ENCODE results near the gene CTDNEP1.
A peak's percentile ranks its signal among the peaks of the same experiment; 100 is the strongest.
"Not testable (repeated sequence)": the region's sequence is repeated elsewhere in the genome, so short reads cannot be mapped to it uniquely, and the experiment has no call there.

CTDNEP1 gene

DNA sequence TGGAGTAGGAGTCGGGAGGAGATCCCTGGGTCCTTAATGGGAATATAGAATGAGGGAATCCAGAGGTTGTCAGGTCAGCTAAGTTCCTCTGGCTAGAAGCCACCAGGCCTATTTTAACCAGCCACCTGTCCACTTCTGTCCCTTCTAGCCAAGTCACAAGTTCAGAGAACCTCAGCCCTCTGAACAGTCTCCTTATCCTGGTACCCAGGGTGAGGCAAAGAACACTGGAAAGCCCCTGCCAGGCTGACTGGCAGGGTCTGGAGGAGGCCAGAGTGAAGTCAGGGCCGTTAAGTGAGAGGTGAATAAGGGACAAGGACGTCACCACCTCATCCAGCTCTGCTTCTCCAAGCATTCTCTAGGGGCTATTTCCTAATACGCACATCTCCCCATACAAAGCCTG is 2.7 kb downstream of the CTDNEP1 start:
- DNase-seq (ENCODE audit: low read depth in 2 of 2) = no peak

DNA sequence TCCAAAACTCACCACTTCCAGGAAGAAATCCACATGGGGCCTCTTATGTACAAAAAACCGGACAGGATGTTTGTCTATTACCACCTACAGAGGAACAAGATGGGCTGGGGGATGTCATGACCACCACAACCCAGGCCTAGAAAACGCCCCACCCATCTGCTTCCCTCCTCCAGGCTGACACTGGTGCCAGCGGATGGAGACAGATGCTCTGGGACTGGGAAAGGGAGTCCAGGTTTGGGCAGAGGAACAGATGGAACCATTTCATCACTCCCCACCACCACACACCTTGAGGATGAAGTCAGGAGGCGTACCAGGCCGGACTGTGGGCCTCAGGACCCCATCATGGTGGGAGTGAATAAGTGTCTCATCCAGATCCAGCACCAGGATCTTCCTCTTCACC is 4.8 kb downstream of the CTDNEP1 start:
- DNase-seq (ENCODE audit: low read depth in 2 of 2) = no peak

DNA sequence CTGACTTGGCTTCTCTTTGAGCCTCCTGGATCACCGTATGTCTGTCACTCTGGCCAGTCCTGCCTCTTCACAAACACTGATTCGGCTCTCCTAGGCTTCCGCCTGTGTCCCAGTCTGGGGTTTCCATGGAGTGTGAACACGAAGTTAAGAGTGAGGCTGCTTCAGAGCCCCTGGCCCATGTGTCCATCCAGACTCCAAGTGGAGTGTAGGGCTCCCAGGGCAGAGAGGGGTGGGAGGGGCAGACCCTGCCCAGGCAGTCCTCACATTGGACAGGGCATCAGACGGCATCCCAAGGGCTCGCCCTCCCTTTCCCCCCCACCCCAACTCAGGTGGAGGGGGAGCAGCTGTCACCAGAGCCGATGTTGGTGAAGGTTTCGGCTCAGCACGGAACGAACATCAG is 7.7 kb downstream of the CTDNEP1 start:
- DNase-seq (ENCODE audit: low read depth in 2 of 2) = not testable (repeated sequence)

DNA sequence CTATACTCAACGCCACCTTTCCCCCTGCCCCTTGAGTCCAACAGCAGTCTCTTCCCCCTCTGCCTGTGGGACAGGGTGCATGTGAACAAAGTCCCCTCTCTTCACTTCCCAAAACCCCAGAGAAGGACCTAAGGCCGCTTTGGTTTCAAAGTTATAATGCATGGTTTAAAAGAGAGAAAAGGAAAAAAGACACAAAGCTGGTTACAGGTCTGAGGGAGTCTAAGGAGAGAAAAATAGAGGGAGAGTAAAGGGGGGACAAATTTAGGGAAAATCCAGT is 8.1 kb downstream of the CTDNEP1 start:
- DNase-seq (ENCODE audit: low read depth in 2 of 2) = no peak

DNA sequence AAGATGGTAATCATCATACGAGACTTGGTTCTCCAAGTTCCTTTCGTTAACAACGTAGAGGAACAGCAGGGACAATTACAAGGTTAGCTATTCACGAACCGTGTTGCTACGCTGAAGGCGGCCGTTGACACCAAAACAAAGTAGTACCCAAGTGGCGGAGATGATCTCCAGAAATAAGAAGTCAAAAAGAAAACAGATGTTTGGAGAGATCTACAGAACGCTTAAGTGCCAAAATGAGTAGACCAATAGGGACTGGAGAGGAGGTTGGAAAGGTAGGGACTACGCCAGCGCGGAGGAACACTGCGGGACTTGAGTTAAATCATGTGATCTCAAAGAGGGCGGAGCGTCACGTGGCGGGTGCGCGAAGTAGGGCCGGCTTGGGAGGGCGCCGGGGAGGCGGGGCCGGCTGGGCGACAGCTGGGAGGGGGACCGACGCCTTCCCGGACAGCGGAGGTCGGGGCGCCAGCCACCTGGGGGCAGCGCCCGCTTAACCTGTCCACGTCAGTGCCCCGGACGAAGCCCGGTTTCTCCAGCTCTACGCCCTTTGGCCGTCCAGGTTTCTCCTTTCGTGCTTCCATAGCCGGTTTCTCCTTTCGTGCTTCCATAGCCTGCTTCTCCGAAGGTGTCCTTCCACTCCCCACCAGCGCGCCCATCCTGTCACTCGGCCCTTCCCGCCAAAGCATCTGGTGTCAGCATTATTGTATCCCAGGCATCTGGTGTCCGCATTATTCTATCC is 8.6 kb downstream of the CTDNEP1 start:
- DNase-seq (ENCODE audit: low read depth in 2 of 2) = peak; percentile 87

DNA sequence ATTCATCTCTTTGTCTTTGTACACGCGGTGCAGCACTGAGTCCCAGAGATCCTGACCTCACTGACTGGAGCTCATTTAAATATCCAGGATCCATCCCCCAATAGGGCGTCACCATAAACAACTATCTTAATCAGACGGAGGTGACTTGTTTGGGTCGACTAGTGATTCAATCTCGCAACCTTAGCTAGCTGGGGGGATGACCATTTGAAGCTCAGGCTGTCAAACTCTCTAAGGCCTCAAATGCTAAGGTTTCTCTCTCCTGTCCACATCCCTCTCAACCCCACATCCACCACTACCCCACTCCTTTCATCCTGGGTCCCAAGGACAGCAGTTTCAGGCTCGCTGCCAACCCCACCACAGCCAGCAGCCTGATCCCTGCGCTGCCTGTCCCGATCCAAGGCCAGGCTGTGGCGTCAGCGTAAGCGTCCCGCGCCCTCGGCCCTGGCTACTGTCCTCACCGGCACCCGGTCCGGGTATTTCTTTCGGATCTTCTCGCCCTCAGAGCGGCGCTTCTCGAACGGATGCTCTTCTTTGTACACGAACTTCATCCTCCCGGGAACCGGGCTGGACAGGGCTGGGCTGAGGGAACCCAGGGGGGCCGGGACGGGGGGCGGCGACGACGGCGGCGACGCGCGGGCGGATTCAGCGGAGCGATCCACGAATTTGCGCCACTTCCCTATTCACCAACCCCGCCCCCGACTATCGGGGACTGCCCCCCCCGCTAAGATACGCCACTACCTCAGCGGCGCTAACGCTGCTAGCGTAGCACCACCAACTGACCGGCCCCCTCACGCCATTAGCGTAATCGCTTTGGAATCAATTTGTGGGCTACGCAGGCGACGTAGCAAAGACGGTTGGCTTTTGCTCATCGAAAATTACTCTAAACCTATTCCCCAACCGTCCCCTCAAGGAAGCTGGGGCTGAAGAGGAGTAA is 9.5 kb downstream of the CTDNEP1 start, which contains the start of gene GABARAP:
TSS of gene GABARAP (minus strand) at position 667 of the 934 bp plus-strand sequence. CDS start at position 548, 119 bp downstream.
- DNase-seq (ENCODE audit: low read depth in 2 of 2) = peak; percentile 93

DNA sequence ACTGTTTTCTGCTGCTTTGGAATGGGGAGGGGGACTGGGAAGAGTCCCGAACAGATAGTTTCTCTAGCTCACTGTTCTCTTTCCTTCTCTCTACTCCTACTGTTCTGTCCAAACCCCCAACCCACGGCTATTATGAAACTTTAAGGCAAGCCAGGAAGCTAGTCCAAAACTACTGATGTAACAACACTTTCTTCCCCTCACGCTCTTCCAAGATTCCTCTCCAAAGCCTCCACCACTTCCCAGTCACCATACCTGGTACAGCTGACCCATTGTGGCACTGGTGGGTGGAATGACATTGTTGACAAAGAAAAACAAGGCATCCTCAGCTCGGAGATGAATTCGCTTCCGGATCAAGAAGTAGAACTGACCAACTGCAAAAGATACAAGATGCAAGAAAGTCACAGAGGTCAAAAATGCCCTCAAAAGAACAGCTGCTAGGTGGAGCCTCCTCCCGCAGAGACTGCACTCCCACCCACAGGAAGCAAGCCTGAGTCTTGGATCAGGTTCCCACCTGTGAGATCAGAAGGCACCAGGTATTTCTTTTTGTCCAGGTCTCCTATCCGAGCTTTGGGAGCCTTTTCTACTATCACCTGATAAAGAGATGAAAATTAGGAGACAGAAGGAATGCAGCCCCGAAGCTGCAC is 10.3 kb downstream of the CTDNEP1 start:
- no peak for DNase-seq (ENCODE audit: low read depth in 2 of 2)

DNA sequence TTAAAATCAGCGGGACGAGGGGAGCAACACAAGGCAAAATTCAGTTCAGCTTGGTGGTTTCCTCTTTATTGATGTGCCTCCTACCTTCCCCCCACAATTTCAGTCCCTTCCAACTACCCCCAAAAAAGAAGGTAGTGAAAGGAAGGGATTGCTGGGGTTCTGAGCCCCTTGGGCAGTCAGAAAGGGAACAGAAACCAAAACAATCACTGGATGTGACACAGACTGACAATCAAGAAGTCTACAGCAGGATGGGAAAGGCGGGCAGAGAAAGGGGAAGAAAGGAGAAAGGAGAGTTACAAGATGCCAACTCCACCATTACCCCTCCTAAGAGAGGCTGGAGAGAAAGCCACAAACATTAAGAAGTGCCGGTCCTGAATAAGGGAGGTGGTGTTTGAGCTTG is 11.2 kb downstream of the CTDNEP1 start:
- no peak for DNase-seq (ENCODE audit: low read depth in 2 of 2)

DNA sequence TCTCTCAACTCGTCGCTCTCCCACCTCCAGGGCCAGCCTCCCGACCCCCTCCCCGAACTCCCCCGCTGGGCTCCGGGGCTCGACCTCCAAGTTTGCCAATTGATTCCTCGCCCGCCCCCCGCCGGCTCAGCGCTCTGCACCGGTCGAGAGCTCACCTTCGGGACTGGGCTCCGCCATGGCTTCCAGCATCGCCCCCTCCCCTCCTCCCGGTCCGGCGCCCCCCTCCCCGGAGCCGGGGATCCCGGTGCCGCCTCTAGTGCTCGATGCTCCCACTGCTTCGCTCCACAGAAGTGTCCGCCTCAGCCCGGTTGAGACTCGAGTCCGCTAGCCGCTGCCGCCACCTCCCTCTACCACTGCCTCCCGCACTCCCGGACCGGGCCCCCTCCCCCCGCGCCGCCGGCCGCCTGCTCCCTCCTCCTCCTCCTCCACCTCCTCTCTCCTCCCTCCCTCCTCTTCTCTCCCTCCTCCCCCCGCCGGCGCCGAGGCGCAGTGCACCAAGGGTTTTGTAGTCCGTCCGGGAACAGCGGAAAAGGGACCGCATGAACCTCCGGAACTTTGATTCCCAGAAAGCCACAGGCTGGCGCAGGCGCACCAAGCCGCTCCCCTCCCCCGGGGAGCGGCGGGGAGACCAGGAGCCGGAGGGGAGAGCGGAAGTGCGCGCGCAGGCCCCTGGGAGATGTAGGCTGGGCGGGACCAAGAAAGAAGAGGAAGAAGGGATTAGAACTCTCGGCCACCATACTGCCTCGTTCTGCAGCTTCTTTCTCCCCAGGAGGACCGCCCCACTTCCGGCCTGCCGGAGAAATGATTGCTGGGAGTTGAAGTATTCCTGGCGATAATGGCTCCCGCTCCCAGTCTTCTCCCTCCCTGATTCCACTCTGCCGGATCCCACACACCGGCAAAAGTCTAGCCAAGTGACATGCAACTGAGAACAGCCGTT is 12.2 kb downstream of the CTDNEP1 start, which contains the start of gene PHF23:
TSS of gene PHF23 (minus strand) at position 367 of the 937 bp plus-strand sequence. CDS start at position 189, 178 bp downstream.
- peak; percentile 93 for DNase-seq (ENCODE audit: low read depth in 2 of 2)

DNA sequence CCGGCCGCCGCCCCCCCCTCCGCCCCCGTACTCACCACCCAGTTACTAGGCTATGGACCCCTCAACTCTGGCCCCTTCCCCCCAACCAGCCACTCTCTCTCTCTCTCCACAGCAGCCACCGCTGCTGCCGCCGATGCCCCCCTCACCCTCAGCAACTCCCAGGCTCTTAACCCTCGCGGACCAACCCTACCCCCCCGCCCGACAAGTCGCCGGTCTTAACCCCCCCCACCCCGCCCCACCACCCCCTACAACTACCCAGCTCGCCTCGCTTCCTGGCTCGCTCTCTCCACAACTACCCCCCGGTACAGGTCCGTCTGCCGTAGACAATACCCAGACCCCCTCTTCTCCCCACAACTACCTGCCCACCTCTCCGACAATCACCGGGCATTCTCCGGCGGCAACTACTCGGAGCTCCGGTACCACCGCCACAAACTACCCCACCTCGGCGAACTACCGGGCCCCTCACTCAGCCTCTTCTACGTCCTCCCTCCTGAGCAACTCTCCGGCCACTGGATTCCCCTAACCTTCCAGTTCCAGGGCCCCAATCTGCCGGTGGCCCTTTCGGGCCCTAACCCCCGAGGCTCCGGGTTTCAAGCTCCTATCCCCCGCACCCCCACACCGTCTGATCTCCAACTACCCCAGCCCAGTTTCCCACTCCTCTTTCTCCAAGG is 13.0 kb downstream of the CTDNEP1 start:
- DNase-seq (ENCODE audit: low read depth in 2 of 2) = no peak

DNA sequence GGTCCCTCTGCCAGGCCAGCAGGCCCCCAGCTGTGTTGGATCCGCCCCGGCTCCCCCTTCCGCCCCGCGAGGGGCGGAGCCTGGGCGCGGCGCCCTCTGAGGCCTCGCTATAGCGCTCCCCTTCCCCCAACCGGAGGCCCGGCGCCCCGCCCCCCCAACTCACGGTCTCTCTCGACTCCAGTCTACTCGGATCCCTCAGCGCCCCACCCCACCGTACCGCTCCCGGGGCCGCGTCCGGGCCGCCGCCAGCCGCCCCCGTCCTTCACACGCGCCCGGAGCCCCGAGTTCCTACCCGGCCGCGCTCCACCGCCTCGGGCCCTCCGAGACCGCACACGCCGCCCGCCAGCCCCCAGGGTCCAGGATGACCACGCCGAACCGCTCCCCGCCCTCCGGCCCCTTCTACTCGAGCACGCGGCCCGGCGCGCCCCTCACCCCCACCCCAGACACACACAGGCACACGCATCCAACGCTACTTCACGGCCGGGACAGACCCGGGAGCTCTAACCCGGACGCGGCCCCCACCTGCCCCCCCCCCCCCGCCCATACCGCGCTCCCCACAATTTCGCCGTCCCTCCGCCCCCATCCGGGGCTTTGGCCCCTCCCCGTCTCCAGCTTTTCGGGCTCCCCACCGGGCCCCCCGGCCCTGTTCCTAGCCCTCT is 13.6 kb downstream of the CTDNEP1 start:
- DNase-seq (ENCODE audit: low read depth in 2 of 2) = peak; percentile 65 to 71

DNA sequence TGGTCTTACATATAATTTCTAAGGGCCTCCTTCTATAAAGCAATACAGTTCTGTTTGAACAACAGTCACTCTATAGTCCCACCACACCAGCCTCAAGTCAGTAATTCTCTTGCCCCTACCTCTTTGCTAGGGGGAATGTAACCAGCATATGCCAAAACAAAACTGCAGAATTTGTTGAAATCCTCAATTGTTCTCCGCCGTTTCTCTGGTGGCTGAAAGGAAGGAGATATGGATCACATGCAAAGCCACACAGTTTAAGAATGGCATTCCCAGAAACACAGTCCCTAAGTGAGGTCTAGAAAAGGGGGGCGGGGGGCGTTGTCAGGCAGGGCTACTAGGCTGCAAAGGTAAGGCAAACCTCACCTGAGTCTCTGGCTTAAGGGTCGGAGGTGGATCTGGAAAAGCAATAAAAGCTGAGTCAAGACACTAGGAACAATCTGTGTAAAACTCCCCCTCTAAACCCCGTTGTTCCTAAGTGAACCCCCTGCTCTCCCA is 14.2 kb downstream of the CTDNEP1 start:
- no peak for DNase-seq (ENCODE audit: low read depth in 2 of 2)

DNA sequence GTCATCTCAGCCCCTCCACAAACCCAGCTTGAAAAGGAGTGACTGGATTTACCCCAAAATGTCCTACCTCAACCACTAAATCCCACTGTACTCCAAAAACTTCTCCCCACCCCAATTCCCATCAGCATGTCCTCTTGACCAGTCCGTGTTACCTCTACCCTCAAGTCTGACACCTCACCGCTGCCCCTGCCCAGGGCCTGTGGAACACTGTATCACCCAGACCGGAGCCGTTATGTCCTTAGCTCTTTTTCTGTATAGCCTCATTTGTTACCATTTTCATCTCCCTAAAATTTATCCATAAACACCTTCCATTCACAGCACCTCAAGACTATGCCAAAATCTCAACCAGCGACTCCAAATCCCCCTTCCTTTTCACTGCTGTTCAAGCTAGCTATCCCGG is 14.7 kb downstream of the CTDNEP1 start:
- DNase-seq (ENCODE audit: low read depth in 2 of 2) = no peak

DNA sequence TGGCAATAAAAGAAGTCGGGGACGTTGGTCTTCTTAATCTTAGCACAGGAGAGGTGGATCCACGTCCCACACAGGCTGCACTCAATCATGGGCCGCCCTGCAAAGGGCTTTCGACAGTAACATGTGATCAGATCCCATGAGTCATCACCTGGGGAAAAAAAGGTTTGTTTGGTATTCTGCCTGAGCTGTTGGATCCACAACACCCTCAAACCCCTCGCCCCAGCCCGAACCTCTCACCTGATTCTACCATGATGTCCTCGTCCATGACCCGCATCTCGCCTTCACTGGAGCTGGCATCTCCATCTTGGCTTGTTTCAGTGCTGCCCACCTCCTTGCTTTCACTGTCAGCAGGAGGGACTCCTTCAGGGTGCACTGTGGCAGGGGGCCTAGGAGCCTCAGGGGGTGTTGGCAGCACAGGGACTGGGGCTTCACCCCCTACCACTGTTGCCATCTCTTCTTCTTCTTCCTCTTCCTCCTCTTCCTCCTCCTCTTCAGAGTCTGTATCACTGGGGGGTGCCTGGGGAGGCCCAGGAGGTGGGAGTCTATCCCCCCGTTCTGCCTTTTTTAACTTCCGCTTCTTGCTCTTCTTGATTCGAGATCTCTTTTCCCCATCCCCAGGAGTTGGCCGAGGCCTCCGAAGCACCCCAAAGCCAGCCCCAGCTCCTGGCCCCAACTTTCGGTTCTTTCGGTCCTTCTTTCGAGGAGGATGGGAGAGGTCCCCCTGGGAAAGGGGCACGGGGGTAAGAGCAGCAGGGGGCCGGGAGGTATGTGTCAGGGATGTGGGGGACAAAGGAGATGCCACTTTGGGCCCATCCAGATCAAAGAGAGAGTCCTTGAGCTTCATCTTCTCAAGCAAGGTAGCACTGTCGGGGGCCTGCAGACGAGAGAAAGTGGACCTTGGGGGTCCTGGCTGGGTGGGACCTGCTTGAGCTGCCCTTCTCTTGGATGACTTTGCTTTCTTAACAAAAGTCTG is 15.6 kb downstream of the CTDNEP1 start:
- no peak for DNase-seq (ENCODE audit: low read depth in 2 of 2)

DNA sequence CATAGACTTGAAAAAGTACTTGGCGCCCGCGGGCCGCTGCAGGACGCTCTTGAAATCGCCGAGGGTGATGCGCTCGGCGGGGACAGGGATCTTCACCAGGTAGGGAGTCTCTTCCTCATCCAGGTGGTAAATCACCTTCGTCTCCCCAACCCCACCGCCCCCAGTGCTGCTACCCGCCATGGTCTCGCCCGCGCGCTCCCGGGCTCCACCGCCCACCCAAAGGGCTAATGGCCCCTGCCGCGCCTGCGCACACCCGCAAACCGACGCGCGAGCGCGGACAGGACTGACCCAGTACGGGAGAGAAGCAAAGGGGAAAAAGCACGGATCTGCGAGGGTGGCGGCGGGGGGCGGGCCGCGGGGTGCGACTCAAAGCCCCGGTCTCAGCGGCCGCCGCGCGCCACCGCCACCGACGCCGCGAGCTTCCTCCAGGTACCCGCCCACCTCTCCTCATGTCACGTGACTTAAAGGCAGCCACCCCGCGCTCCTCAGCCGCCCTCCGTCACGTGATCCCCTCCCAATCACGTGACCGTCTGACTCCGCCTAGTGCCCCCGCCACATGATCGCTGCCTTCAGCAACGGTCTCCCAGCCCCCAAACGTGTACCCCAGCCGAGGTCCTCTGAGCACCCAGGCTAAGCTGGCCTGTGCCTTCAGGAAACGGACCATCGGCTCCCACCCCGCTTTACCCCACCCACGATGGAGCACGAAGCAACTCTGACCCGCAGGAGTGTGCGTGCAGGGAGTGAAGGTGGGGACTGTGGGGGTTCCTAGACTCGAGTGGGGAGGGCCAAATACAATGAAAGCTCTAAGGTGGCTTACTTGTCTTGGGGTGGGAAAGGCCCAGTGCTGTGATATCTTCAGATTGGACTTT is 17.2 kb downstream of the CTDNEP1 start, which contains the start of gene DVL2:
TSS of gene DVL2 (minus strand) at position 435 of the 869 bp plus-strand sequence. CDS start at position 180, 255 bp downstream.
- DNase-seq (ENCODE audit: low read depth in 2 of 2) = peak; percentile 88 to 89

DNA sequence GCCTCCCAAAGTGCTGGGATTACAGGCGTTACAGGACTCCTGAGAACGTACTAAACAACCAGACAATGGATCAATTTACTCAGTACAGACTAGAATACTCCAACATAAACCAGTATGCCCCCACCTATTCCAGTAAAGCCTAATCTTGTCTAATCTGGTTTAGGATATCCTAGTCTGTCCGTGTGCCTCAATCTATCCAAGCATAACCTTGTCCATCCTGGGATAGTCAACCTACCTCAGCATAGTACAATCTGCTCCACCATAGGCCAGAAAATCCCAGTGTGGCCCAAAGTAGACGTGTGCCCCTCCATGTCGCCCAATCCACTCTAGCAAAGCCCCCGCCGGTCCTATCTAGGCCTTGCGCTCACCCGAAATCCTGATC is 17.8 kb downstream of the CTDNEP1 start:
- no peak for DNase-seq (ENCODE audit: low read depth in 2 of 2)

DNA sequence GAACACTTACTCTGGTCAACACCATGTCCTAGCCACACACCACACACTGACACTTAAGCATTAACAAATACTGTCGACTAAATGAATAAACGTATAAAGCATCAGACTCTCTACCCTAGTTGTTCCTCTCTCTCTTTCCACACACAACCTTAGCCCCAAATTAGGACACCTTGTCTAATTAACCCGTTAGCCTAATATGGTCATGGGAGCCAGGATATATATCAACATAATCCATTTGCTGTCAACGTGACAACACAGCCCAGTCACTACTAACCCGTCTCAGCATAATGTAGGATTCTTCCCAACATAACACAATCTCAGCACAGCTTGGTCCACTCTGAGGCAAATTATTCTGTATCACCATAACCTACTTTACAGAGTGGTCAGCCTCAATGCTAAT is 19.4 kb downstream of the CTDNEP1 start:
- DNase-seq (ENCODE audit: low read depth in 2 of 2) = no peak

DNA sequence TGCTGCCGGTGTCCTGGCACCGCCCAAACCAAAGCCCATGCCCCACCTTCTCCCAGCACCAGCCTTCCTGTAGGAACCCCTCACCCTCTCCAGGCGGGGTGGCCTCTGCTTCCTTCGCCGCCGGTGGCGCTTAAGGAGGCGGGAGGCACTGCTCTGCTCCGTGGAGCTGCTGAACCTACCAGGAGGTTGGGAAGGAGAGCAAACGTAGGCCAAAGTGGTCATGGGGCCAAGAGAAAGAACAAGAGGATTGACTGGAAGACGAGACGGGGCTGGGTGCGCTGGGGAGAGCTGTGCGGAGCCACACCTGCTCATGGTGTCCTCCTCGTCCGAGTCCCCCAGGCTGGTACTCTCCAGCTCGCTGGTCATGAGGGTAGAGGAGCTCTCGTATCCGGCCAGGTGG is 22.0 kb downstream of the CTDNEP1 start:
- DNase-seq (ENCODE audit: low read depth in 2 of 2) = no peak
